Measurements from ENCODE around the gene RFX2.

RFX2 gene

GRCh38 chr19:5954293-5954692 is 156.0 kb downstream of the RFX2 start:
- no peak for ATAC-seq

GRCh38 chr19:5953680-5954213 is 156.6 kb downstream of the RFX2 start:
- TF ChIP-seq ISL1 (CRISPR knock-in tag; IDR thresholded peaks at IDR 0.05) (no peak), TOX (CRISPR knock-in tag; IDR thresholded peaks at IDR 0.05; ENCODE audit: borderline replicate concordance) (no peak), OSR1 (CRISPR knock-in tag; IDR thresholded peaks at IDR 0.05) (no peak), RARB (CRISPR knock-in tag; IDR thresholded peaks at IDR 0.05) (no peak), ZC3H10 (CRISPR knock-in tag; IDR thresholded peaks at IDR 0.05) (no peak), ZFP3 (CRISPR knock-in tag; IDR thresholded peaks at IDR 0.05) (no peak), ZFP30 (CRISPR knock-in tag; IDR thresholded peaks at IDR 0.05) (no peak), SNAI2 (CRISPR knock-in tag; IDR thresholded peaks at IDR 0.05) (no peak), CSDC2 (CRISPR knock-in tag; IDR thresholded peaks at IDR 0.05) (no peak), ZNF70 (CRISPR knock-in tag; IDR thresholded peaks at IDR 0.05) (no peak), ESRRG (CRISPR knock-in tag; IDR thresholded peaks at IDR 0.05) (no peak), PPARA (CRISPR knock-in tag; IDR thresholded peaks at IDR 0.05; ENCODE audit: borderline replicate concordance) (no peak)
- no peak for ATAC-seq

More at GRCh38 chr19:5954293-5954692, 156.0 kb downstream of the RFX2 start:
- TF ChIP-seq ZNF565 (CRISPR knock-in tag; conservative IDR thresholded peaks at IDR 0.05; ENCODE audit: low read depth) (no peak), PPARA (CRISPR knock-in tag; IDR thresholded peaks at IDR 0.05; ENCODE audit: borderline replicate concordance) (no peak), ZFP3 (CRISPR knock-in tag; IDR thresholded peaks at IDR 0.05) (no peak), ZNF8 (CRISPR knock-in tag; IDR thresholded peaks at IDR 0.05) (no peak)

- no peak for TF ChIP-seq BACH2 (CRISPR knock-in tag; IDR thresholded peaks at IDR 0.05; ENCODE audit: borderline replicate concordance)
- TF ChIP-seq ZNF565 (CRISPR knock-in tag; conservative IDR thresholded peaks at IDR 0.05; ENCODE audit: low read depth), result no peak
- TF ChIP-seq TCF4 (CRISPR knock-in tag; IDR thresholded peaks at IDR 0.05; ENCODE audit: borderline replicate concordance), result no peak
- TF ChIP-seq PPARA (CRISPR knock-in tag; IDR thresholded peaks at IDR 0.05; ENCODE audit: borderline replicate concordance), result no peak
- no peak for TF ChIP-seq ZFP30 (CRISPR knock-in tag; IDR thresholded peaks at IDR 0.05)
- no peak for TF ChIP-seq ZNF8 (CRISPR knock-in tag; IDR thresholded peaks at IDR 0.05)
- no peak for TF ChIP-seq ISL1 (CRISPR knock-in tag; IDR thresholded peaks at IDR 0.05)
- TF ChIP-seq, protein P1, sequence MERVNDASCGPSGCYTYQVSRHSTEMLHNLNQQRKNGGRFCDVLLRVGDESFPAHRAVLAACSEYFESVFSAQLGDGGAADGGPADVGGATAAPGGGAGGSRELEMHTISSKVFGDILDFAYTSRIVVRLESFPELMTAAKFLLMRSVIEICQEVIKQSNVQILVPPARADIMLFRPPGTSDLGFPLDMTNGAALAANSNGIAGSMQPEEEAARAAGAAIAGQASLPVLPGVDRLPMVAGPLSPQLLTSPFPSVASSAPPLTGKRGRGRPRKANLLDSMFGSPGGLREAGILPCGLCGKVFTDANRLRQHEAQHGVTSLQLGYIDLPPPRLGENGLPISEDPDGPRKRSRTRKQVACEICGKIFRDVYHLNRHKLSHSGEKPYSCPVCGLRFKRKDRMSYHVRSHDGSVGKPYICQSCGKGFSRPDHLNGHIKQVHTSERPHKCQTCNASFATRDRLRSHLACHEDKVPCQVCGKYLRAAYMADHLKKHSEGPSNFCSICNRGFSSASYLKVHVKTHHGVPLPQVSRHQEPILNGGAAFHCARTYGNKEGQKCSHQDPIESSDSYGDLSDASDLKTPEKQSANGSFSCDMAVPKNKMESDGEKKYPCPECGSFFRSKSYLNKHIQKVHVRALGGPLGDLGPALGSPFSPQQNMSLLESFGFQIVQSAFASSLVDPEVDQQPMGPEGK (CRISPR knock-in tag; IDR thresholded peaks at IDR 0.05; ENCODE audit: borderline replicate concordance), result no peak
- TF ChIP-seq, protein P2, sequence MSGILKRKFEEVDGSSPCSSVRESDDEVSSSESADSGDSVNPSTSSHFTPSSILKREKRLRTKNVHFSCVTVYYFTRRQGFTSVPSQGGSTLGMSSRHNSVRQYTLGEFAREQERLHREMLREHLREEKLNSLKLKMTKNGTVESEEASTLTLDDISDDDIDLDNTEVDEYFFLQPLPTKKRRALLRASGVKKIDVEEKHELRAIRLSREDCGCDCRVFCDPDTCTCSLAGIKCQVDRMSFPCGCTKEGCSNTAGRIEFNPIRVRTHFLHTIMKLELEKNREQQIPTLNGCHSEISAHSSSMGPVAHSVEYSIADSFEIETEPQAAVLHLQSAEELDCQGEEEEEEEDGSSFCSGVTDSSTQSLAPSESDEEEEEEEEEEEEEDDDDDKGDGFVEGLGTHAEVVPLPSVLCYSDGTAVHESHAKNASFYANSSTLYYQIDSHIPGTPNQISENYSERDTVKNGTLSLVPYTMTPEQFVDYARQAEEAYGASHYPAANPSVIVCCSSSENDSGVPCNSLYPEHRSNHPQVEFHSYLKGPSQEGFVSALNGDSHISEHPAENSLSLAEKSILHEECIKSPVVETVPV (CRISPR knock-in tag; IDR thresholded peaks at IDR 0.05), result no peak
- TF ChIP-seq OSR1 (CRISPR knock-in tag; IDR thresholded peaks at IDR 0.05), result no peak
- TF ChIP-seq ZFP3 (CRISPR knock-in tag; IDR thresholded peaks at IDR 0.05), result no peak
- TF ChIP-seq CSDC2 (CRISPR knock-in tag; IDR thresholded peaks at IDR 0.05), result no peak
- no peak for TF ChIP-seq SNAI2 (CRISPR knock-in tag; IDR thresholded peaks at IDR 0.05)
- TF ChIP-seq ZNF70 (CRISPR knock-in tag; IDR thresholded peaks at IDR 0.05), result no peak
- no peak for TF ChIP-seq TSHZ2 (CRISPR knock-in tag; IDR thresholded peaks at IDR 0.05)
- no peak for TF ChIP-seq TOX (CRISPR knock-in tag; IDR thresholded peaks at IDR 0.05; ENCODE audit: borderline replicate concordance)
- no peak for TF ChIP-seq GLIS3 (CRISPR knock-in tag; IDR thresholded peaks at IDR 0.05)
- TF ChIP-seq ESRRG (CRISPR knock-in tag; IDR thresholded peaks at IDR 0.05), result no peak
- no peak for ATAC-seq
Measured at GRCh38 chr19:5953030-5953589, 157.2 kb downstream of the RFX2 start.

DNA sequence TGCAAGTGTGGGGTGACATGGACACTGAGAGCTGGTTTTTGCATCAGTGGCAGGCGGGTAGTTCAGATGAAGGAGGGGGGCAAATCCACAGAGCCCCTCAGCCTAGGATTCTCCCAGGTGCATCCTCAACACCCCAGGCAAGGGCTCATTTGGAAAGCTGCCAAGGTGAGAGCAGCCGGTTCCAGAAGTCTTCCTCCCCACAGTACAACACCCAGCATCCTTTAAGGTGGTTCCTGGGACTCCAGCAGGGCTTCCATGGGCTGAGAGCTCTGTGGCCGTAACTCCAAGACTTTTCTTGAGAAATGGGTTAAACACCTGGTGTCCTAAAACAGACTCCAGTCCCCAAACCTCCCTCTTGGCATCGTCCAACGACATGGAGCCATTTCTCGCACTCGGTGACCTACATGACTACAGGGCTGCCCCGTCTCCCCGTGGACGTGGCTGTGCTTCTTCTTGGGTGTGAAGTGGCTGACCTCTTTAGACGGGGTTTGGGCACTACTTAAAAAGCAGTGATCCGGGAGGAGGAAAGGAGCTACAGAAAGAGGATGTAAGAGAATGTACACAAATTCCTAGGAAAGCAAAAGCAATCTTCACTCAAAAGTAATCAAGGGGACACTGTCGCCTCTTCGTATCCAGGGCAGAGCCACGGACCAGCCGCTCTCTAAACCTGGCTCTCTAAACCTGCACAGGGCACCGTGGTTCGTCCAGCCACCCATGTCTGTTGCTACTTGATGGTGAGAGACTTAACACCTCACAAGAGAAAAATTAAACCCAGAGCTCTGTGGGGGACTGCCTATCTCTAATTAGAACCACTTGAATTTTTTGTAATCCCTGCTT is 157.9 kb downstream of the RFX2 start:
- no peak for TF ChIP-seq TSHZ2 (CRISPR knock-in tag; IDR thresholded peaks at IDR 0.05)
- no peak for TF ChIP-seq ZNF8 (CRISPR knock-in tag; IDR thresholded peaks at IDR 0.05)
- TF ChIP-seq PPARA (CRISPR knock-in tag; IDR thresholded peaks at IDR 0.05; ENCODE audit: borderline replicate concordance), result no peak
- TF ChIP-seq ZFP3 (CRISPR knock-in tag; IDR thresholded peaks at IDR 0.05), result no peak
- TF ChIP-seq ZNF565 (CRISPR knock-in tag; conservative IDR thresholded peaks at IDR 0.05; ENCODE audit: low read depth), result no peak
- no peak for TF ChIP-seq ZC3H10 (CRISPR knock-in tag; IDR thresholded peaks at IDR 0.05)
- ATAC-seq, result no peak
